ENCODE results near the gene INPP5J. TPM values are rescaled to one million over a fixed set of nuclear protein-coding genes. Genes with fewer than 3 reads are reported as not detected.

The INPP5J gene
- total RNA-seq, 1 experiment from 2014 or later, result 0.61 TPM

GRCh38 chr22:31106001-31106571 is 16.7 kb upstream of the INPP5J start:
- no TSS peak for BruUV-seq (replicated peaks)
- POLR2A ChIA-PET, result interaction anchor here (1.5 to 3.8 kb wide), 6 partner anchors 25 to 137 kb away, joined by 3 to 21 read pairs (median 8); partner anchors contain the start of genes MORC2, RNF185, SMTN and TUG1

GRCh38 chr22:31106731-31107177 is 16.0 kb upstream of the INPP5J start:
- BruUV-seq (replicated peaks), result TSS peak; percentile 56
- peak overlapping the region; percentile 82 for H3K4me3 Mint-ChIP-seq (ENCODE audit: unreplicated experiment)
- no peak for TF ChIP-seq CTCF (IDR thresholded peaks at IDR 0.05; ENCODE audit: unreplicated experiment)
- intact Hi-C loops (cut with micrococcal nuclease), result loop anchor here (1.0 kb wide), 4 partner anchors 17 to 166 kb away; no protein-coding TSS in a partner anchor
- H3K27me3 Mint-ChIP-seq (ENCODE audit: insufficient read depth, unreplicated experiment), result no peaks in the 10 kb centered on the region
- peak; percentile 38 for DNase-seq (ENCODE audit: unreplicated experiment)
- H3K36me3 Mint-ChIP-seq (ENCODE audit: insufficient read depth, unreplicated experiment), result peaks cover 7% of the 10 kb centered on the region
- CTCF ChIA-PET, result interaction anchor here (0.5 to 4.7 kb wide), 12 partner anchors 10 to 1402 kb away, joined by 3 to 62 read pairs (median 11); partner anchors contain the start of genes LIMK2 and RNF185
- H3K4me1 Mint-ChIP-seq (ENCODE audit: insufficient read depth, unreplicated experiment), result peaks cover 29% of the 10 kb centered on the region
- POLR2A ChIA-PET, result interaction anchor here (0.7 to 3.8 kb wide), 15 partner anchors 8 to 144 kb away, joined by 3 to 21 read pairs (median 7); partner anchors contain the start of genes INPP5J, MORC2, RNF185 and SMTN
- peak overlapping the region; percentile 96 for H3K27ac Mint-ChIP-seq (ENCODE audit: low read depth, unreplicated experiment)
- H3K9me3 Mint-ChIP-seq (ENCODE audit: unreplicated experiment), result no peaks in the 10 kb centered on the region

More at GRCh38 chr22:31106001-31106571, 16.7 kb upstream of the INPP5J start:
- Mint-ChIP-seq H3K4me3 (ENCODE audit: unreplicated experiment) (peak overlapping the region; percentile 82), H3K27me3 (ENCODE audit: insufficient read depth, unreplicated experiment) (no peaks in the 10 kb centered on the region), H3K4me1 (ENCODE audit: insufficient read depth, unreplicated experiment) (peaks cover 33% of the 10 kb centered on the region), H3K27ac (ENCODE audit: low read depth, unreplicated experiment) (peak overlapping the region; percentile 96), H3K36me3 (ENCODE audit: insufficient read depth, unreplicated experiment) (peaks cover 7% of the 10 kb centered on the region), H3K9me3 (ENCODE audit: unreplicated experiment) (no peaks in the 10 kb centered on the region)
- no peak for TF ChIP-seq CTCF (IDR thresholded peaks at IDR 0.05; ENCODE audit: unreplicated experiment)
- intact Hi-C loops (cut with micrococcal nuclease), result no loop called here
- no peak for DNase-seq (ENCODE audit: unreplicated experiment)
- CTCF ChIA-PET, result interaction anchor here (0.6 to 4.7 kb wide), 5 partner anchors 21 to 1402 kb away, joined by 3 to 62 read pairs (median 3); no protein-coding TSS in a partner anchor

DNA sequence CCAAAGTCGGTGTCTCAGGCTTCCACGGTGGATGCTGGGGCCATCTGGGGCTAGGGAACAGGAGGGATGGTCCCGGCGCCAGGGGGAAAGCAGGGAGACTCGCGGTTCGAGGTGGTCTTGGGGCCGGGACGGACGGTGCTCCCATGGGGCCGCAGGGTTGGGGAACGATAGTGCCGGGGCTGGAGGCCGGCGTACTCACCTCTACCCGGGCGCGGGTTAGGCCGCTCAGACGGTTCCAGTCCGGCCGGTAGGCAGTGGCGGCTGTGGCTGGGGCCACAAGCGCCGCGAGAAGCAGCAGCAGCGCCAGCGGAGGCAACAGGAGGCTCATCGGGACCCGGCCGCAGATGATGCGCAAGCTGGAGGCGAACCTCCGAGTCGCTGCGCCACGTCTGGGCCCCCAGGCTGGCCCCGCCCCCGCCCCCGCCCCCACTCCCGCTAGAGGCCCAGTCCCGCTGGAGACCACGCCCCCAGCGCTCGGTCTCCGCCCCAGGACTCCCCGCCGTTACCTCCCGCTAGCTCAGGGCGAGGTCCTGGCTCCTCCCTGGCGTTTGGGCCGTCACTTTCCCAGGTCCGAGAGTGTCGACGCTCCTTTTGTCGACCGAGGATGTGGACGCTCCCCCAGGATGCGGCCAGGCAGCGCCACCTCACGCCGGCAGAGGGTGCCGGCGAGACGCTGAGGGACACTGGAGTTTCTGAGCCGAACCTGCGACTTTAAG is 15.4 kb upstream of the INPP5J start, which contains the start of gene SELENOM:
TSS of gene SELENOM (minus strand) at position 391 of the 716 bp plus-strand sequence. CDS start at position 328, 63 bp downstream.
- Mint-ChIP-seq H3K4me1 (ENCODE audit: insufficient read depth, unreplicated experiment) (peaks cover 23% of the 10 kb centered on the region), H3K27me3 (ENCODE audit: insufficient read depth, unreplicated experiment) (no peaks in the 10 kb centered on the region), H3K4me3 (ENCODE audit: unreplicated experiment) (peak within 1 kb of the TSS; percentile 82), H3K27ac (ENCODE audit: low read depth, unreplicated experiment) (peak within 1 kb of the TSS; percentile 96), H3K36me3 (ENCODE audit: insufficient read depth, unreplicated experiment) (peaks cover 7% of the 10 kb centered on the region), H3K9me3 (ENCODE audit: unreplicated experiment) (no peaks in the 10 kb centered on the region)
- BruUV-seq (replicated peaks), result no TSS peak
- TF ChIP-seq CTCF (IDR thresholded peaks at IDR 0.05; ENCODE audit: unreplicated experiment), result peak; percentile 92
- intact Hi-C loops (cut with micrococcal nuclease), result loop anchor here (1.0 kb wide), 4 partner anchors 18 to 165 kb away; no protein-coding TSS in a partner anchor
- CTCF ChIA-PET, result interaction anchor here (0.5 to 4.7 kb wide), 46 partner anchors 9 to 623 kb away, joined by 3 to 62 read pairs (median 5); partner anchors contain the start of genes INPP5J, LIMK2 and RNF185
- POLR2A ChIA-PET, result interaction anchor here (0.5 to 3.8 kb wide), 23 partner anchors 9 to 335 kb away, joined by 3 to 21 read pairs (median 6); partner anchors contain the start of genes DRG1, INPP5J, MORC2 and RNF185
- DNase-seq (ENCODE audit: unreplicated experiment), result peak; percentile 99
